Stimulated activated CD4-positive, alpha-beta T cell treated with anti-CD3 and anti-CD28 coated beads, Interleukin-1b, Interleukin-23, amount 100 ng/mL, for 1 hour (primary cell): ENCODE data around the gene SPAG9.

Experiments
- DNase-seq, 2 donors: peaks; one replicate each; pipeline ENCODE4 v3.0.0-alpha.2; 2020; ENCODE audit warnings: low read depth in 2 of 2

Gene SPAG9

DNA sequence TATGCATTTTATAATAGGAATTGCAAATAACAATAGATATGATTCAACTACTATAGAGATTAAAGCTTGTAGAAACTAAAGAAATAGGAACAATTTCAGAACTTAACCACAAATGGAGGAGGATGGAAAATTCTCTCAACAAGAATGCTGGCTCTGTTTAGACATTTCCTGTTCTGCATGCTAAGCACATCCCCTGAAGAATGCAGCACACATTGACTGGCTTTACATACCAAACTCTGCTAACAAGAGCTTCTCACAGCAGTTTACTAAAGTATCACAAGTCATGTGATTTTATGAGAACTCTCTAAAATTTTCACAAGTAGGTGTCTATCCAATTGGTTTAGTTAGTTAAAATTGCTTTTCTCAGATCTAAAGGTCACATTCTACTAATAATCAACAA is 85.2 kb downstream of the SPAG9 start:
- DNase-seq = no peak

DNA sequence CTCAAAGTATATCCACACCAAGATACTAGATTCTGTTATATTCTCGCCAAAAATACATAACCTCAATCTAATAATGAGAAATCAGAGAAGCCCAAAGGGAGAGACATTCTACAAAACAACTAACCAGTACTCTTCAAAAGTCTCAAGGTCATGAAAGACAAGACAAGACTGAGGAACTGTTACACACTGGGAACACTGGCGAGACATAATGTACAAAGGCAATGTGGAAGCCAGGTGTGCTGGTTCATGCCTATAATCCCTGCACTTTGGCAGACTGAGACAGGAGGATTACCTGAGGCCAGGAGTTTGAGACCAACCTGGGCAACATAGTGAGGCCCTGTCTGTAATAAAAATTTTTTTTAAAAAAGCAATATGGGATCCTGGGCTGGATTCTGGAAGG is 85.9 kb downstream of the SPAG9 start:
- DNase-seq = no peak

DNA sequence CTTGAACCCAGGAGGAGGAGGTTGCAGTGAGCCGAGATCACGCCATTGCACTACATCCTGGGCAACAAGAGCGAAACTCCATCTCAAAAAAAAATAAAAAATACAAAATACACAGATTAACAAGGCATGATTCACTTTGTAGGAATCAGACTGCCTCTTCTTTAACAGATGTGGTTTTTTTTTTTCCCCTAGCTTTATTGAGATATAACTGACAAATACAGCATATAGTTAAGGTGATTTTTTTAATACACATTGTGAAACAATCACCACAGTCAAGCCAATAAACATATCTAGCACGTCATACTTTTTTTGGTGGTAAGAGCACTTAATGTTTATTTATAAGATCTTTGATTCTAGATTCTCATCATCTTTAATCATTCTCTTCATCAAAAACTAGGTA is 87.8 kb downstream of the SPAG9 start:
- DNase-seq = no peak

DNA sequence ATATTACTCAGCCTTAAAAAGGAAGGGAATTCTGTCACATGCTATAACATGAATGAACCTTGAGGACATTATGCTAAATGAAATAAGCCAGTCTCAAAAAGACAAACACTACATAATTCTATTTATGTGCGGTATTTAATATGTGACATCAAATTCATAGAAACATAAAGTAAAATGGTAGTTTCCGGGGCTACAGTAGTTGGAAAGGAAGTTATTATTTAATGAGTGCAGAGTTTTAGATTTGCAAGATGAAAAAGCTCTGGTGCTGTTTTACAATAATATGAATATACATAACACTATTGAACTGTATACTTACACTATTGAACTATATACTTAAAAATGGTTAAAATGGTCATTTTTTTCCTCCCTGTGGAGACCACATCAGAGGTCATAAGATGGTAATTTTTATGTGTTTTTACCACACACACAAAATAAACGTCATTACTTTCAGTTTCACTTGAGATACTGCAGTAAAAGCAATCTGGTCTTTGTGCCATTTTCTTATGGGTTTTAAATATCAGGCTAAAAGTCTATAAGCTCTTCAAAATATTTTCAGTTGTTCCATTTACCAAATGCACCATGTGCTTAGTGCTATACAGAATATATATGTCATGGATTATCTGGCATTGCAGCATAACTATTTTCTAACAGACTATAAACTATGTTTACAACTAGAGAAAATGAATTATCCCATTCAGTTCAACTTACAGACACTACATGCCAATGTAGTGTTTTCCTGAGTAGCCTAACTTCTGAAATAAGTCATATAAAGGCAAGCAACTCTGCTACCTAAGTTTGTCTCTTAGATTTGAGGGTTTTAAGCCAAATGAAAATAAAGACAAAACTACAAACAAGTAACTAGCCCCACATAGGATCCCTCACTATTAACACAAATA is 90.9 kb downstream of the SPAG9 start:
- DNase-seq = no peak

DNA sequence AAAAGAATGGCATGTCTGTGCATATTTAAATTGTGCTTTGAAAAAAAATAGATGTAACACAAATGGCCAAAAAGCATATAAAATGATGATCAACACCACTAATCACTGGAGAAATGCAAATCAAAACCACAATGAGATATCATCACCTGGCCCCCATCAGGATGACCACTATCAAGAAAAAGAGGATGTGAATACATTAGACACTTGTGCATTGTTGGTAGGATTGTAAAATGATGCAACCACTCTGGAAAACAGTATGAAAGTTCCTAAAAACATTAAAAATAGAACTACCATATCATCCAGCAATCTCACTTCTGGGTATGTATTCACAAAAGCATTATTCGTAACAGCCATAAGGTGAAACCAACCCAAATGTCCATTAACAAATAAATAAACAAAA is 91.5 kb downstream of the SPAG9 start:
- no peak for DNase-seq

DNA sequence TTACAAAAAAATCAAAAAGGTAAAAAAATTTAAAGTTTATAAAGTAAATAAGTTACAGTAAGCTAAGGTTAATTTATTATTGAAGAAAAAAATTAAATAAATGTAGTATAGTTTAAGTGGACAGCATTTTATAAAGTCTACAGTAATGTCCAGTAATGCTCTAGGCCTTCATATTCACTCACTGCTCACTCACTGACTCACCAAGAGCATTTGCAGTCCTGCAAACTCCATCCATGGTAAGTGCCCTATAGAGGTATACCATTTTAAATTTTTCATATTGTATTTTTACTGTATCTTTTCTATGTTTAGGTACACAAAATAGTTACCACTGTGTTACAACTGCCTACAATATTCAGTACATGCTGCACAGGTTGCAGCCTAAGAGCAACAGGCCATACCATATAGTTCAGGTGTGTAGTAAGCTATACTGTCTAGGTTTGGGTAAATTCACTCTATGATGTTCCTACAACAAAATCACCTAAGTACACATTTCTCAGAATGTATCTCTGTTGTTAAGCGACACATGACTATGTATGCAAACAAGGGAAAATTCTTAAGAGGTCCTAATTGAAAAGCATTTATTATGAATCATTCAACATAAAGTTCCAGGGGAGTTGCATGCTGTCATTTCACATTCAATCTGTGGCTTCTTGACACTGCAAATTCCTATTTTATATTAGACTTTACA is 92.3 kb downstream of the SPAG9 start:
- DNase-seq = no peak

DNA sequence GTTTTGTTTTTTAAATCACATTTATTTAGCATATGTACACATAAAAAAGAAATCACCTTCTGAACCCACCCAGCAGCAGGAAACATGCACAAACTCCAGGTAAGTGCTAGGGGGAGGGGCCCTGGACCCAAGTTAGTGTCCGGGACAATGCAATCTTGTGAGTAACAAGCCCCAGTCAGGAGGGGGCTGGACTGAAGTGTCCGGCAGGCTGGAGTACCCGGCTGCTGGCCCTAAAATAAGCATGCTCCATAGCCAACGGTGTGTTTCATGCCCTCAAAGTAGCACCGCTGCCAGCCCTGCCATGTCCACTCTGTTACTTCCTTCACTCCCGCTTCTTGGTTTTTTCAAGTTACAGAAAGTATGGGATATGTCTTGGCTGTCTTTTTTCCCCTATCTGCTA is 102.1 kb downstream of the SPAG9 start:
- no peak for DNase-seq

DNA sequence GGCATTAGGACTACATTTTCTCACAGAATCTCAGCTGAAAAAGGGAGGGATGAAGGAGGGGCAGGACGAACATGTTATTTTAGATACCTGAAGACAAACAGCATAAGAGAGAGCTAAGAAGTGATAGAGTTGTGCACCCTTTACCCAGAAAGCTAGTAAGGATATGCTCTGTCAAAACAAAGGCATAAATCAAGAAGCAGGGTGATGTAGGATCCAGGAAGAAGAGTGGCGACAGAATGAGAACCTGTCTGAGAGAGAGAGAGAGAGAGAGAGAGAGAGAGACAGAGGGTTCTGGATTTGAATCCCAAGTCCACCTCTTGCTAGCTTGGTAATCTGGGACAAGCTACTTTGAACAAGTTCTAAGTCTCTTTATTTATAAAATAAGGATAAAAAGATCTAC is 103.4 kb downstream of the SPAG9 start:
- DNase-seq = no peak

DNA sequence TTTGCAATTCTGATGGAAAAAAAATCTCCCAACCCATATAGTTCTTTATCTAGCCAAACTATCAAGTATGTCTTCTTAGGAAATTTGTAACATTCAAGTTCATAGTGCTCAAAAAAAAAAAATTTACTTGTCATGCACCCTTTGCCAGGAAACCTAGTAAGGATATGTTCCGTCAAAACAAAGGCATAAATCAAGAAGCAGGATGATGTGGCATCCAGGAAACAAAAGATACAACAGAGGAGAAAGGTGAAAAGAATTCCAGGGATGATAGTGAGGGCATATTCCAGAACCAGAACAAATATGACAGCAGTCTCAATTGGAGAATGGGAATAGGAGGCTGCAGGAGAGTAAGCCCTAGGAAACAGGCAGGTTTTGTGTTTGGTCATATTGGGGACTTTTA is 104.6 kb downstream of the SPAG9 start:
- no peak for DNase-seq

DNA sequence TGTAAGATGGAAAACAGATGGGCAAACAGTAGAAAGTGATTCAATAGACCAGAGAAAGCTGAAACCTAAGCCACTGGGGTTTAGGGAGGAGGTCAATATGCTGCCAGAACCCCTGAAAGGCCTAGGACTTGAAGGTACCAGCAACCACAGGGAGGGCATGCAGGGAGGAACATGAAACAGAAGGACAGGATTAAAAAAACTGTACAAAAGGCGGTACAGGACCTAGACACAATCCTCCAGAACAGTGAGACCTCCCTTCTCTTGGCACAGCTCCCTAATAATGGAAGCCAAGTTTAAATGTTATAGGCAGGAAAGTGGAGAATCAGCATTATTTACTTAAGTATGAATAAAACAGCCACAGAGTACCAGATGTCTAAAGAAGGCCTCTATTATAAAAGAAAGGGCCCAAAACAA is 105.5 kb downstream of the SPAG9 start:
- DNase-seq = no peak

DNA sequence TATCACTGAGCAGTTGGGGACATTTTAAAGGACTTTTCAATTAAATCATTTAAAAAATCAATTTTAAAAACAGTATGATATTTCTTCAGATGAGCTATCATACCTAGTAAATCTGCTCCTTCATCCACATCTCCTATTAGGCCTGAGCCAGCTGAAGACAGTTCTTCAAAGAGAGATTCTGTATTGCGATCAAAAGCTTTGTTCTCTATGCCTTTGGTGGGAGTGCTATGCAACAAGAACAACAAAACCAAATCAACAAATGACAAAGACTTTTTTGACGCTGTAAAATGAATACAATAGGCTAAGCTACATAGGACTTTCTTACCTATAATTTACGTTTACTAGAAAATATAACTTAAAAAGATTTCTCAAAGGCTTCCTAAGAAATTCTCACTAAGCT is 106.5 kb downstream of the SPAG9 start:
- DNase-seq = no peak

DNA sequence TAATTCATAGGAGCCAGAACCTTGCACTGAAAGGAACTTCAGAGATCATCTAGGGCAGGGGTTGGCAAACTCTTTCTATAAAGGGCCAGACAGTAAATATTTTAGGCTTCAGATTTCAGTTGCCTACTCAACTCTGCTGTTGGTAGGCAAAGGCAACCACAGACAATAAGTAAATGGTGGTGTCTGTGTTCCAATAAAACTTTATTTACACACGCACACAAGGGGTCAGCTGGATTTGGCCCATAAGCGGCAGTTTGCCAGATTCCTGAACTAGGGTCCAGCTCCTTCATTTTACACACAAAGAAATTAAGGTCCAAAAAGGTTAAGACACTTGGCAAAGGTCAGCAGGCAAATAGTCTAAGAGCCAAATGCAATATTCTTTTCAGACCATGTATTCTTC is 107.3 kb downstream of the SPAG9 start:
- DNase-seq = no peak

DNA sequence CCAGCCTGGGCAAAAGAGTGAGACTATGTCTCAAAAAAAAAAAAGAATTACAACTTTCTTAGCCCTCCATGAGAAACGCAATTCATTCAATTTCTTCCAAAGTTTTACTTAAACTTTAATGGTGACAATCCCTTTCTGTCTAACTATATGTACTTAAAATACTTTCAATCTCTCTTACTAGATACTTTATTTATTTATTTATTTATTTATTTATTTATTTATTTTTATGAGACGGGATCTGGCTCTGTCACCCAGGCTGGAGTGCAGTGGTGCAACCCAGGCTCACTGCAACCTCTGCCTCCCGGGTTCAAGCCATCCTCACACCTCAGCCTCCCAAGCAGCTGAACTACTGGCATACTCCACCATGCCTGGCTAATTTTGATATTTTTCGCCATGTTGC is 108.1 kb downstream of the SPAG9 start:
- DNase-seq = no peak

DNA sequence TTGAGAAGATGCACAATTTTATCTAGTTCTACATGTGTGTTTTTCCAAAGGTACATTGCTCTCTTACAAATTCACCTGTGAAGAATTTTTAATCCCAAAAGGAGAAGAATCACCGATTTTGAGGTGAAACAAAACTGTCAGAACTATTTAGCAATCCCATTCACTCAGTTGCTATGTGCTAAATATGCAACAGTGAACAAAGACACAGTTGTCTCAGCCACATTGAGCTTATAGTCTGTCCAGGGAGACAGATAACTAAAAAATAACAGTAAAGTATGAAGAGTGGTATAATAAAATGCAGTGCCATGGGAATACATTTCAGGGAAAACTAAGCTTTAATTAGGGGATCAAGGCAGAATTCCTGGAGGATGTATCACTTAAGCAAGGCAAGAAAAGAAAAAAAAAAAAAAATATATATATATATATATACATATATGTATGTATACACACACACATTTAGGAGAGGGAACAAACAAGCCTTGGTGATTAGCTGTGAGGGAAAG is 110.4 kb downstream of the SPAG9 start:
- DNase-seq = no peak

DNA sequence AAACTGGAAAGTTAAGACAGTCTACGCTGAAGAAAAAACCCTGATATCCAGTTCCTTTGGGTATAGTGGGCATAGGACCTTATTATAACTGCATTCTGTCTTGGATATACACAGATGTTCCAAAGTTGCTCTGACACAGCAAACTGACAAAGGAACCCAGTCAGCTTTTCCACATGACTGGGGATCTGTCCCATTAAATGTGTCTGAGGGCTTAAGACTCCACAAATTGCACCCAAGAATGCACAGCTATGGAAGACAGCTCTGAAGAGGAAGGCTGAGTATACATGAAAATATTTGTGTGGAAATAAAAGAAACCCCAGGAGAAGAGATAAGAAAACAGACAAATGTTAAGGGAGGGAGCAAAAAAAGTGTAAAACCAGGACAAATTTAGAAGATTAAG is 114.1 kb downstream of the SPAG9 start:
- DNase-seq = no peak

DNA sequence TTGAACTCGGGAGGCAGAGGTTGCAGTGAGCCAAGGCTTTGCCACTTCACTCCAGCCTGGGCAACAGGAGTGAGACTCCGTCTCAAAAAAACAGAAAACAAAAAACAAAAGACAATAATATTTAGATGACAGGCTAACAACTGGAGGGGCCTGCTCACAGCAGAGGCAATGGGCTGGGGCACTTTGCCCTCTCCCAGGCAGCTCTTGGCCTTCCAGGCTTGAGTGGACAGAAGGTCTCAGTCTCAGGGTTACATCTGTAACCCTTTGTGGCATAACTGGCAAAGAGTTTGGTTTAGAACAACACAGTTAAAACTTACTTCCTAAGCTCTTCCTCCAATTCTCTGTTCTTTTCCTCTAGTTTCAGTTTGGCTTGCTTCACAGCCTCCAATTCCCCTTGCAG is 114.9 kb downstream of the SPAG9 start:
- DNase-seq = no peak

DNA sequence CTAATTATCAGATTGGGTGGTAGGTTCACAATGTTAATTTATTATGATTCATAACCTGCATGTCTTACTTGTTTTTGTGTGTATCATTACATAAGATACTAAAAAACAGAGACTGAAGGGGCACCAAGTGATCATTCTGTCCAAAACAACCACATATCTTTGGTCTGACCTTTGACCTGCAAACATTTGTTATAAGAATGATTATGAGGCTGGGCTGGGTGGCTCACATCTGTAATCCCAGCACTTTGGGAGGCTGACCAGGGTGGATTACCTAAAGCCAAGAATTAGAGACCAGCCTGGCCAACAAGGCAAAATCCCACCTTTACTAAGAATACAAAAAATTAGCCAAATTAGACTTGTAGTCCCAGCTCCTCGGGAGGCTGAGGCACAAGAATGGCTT is 116.4 kb downstream of the SPAG9 start:
- no peak for DNase-seq

DNA sequence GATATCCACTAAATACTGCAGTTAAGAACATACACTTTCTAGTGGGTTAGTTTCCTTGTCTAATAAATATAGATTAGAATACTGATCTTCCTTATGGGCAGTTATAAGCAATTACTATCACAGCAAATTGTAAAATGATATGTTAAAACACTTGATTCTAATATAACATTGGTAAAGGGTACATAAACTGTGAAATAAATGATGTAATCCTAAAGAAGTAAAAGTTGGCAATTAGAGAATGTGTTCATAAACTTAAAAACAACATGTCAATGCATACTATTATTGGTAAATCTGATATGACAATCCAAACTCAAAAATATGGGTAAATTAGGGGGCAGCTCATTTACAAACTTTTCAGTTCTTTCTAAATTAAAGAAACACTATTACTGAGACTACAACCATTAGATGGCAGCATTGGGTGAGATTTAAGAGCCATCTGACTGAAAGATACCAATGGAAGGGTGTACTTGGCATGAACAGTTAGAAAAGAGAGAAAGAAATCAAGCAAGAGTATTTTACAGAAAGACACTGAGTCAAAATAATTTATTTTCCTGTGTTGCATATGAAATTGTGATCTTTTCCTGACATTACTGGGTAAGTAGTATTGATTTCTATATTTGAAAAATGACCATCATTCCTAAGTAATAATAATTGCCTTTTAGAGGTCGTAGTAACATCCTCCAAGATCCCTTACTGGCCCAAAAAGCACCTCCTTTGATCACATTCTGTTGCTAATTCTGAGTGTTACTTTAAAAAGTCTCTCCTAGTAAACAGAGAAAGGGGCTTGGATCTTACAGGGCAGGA is 119.6 kb downstream of the SPAG9 start:
- DNase-seq = no peak

DNA sequence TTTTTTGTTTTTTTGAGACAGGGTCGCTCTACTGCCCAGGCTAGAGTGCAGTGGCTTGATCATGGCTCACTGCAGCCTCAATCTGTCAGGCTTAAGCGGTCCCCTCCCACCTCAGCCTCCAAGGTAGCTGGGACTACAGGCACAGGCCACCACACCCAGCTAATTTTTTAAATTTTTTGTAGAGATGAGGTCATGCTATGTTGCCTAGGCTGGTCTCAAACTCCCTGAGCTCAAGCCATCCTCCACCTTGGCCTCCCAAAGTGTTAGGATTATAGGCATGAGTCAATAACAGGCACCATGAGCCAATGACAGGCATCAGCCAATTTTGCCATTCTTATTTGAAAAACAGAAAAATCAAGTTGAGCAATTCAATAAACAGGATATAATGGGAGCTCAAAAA is 125.0 kb downstream of the SPAG9 start:
- DNase-seq = no peak

DNA sequence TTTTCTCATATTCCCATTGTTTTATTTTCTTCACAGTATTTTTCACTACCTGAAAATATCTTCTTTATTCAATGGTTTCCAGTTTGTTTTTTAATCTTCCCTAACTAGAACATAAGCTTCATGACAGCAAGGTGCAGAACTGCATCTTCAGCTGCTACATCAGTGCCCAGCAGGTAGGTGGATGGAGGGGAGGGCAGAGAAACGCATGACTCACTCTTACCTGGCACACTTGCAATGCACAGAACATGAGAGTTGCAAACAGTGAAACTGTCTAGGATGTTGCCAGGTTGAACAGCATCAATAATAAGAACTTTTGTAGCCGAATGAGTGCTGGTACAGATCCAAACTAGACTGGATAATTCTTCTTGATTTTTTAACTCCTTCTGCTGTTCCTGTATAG is 127.1 kb downstream of the SPAG9 start:
- DNase-seq = no peak

DNA sequence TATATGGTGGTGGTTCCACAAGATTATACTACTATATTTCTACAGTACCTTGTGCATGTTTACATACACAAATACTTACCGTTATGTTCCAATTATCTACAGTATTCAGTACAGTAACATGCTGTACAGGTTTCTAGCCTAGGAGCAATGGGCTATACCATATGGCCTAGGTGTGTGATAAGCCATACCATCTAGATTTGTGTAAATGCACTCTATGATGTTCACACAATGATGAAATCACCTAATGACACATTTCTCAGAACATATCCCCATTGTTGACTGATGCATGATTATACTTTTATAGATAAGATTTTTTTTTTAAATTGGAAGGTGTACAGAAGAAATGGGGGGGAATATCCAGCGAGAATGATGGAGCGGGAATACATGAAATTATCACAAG is 131.5 kb downstream of the SPAG9 start:
- DNase-seq = no peak

DNA sequence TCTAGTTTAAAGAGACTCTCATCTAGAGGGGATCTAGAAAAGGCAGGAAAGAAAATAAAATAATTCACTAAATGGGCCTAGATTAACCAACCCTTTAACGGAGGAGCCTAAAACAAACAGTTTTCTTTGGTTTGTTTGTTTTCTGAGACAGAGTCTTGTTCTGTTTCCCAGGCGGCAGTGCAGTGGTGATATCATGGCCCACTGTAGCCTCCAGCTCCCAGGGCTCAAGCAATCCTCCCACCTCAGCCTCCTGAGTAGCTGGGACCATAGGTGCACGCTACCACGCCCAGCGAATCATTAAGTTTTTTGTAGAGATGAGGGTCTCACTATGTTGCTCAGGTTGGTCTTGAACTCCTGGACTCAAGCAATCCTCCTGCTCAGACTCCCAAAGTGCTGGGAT is 132.2 kb downstream of the SPAG9 start:
- no peak for DNase-seq
